Heart right ventricle (tissue), 16 donors: ENCODE data around the gene RPRML. TPM values are rescaled to one million over a fixed set of nuclear protein-coding genes. Genes with fewer than 3 reads are reported as not detected.
"Not testable (repeated sequence)": the region's sequence is repeated elsewhere in the genome, so short reads cannot be mapped to it uniquely, and the experiment has no call there.

Source experiments
- ATAC-seq, 8 donors: fragments of 200-7000 bp; cut with Tn5 transposase; one replicate each; pipeline ENCODE4 v1.9.1; 2020; ENCODE audit warnings: mild to moderate bottlenecking in 8 of 8, moderate library complexity in 8 of 8, moderate number of reproducible peaks in 1 of 8
- DNase-seq, 2 donors: peaks; one replicate each; pipeline ENCODE4 v3.0.0-alpha.2; 2020
- H3K27ac ChIP-seq, 10 donors: fragments of 200-600 bp; sonication (generic) in 2 of 10; one replicate each; pipeline versions ENCODE4 v1.5.0 to v1.8.0; 2020 to 2022; ENCODE audit warnings: mild to moderate bottlenecking in 3 of 10
- H3K27me3 ChIP-seq, 7 donors: fragments of 200-600 bp; one replicate each; pipeline ENCODE4 v1.8.0; 2021 to 2022; ENCODE audit warnings: mild to moderate bottlenecking in 2 of 7
- H3K36me3 ChIP-seq, 9 donors: fragments of 200-600 bp; sonication (generic) in 1 of 9; one replicate each; pipeline versions ENCODE4 v1.5.0 to v1.8.0; 2020 to 2022; ENCODE audit warnings: mild to moderate bottlenecking in 2 of 9
- H3K4me1 ChIP-seq, 9 donors: fragments of 200-600 bp; sonication (generic) in 1 of 9; one replicate each; pipeline versions ENCODE4 v1.5.0 to v1.8.0; 2020 to 2022; ENCODE audit warnings: mild to moderate bottlenecking in 4 of 9
- H3K4me3 ChIP-seq, 10 donors: fragments of 200-600 bp; sonication (generic) in 2 of 10; one replicate each; pipeline versions ENCODE4 v1.5.0 to v1.8.0; 2020 to 2022; ENCODE audit warnings: mild to moderate bottlenecking in 7 of 10, moderate library complexity in 2 of 10
- H3K9me3 ChIP-seq, 11 donors: fragments of 200-600 bp in 10 of 11; sonication (generic) in 2 of 11; one replicate each; pipeline versions ENCODE4 v1.5.0 to v1.8.0; 2013 to 2022; ENCODE audit warnings: mild to moderate bottlenecking in 2 of 11, control low read depth in 1 of 11, moderate library complexity in 1 of 11
- WGBS, 2 donors: extraction: QIAGEN DNeasy Blood & Tissue Kit; methylation state at CpG; one replicate each; pipeline ENCODE4 v1.1.7; 2013; ENCODE audit warnings: inconsistent platforms in 1 of 2; 5-methylcytosine and 5-hydroxymethylcytosine counted together
- intact Hi-C, 10 donors: fragments of 100-400 bp; cut with DNase I; formaldehyde crosslinking; loops; one replicate each; pipeline versions ENCODE4 v1.11.1 to v1.14.2; 2022
- polyA plus RNA-seq, 2 donors: library from polyadenylated mRNA; stranded (reverse); fragments of 200-250 nt; gene quantifications; one replicate each; pipeline ENCODE4 v1.2.3, GENCODE V29; 2013
- total RNA-seq, 10 donors: library from RNA; stranded (reverse); fragmentation: NEBNext Ultra II Directional in 3 of 10; extraction: Animal tissue kit (Norgen Biotek cat#: 25700) in 3 of 10; gene quantifications; one replicate each; pipeline versions ENCODE4 v1.2.1 to v1.2.4, GENCODE V29; 2021 to 2023
- TF ChIP-seq, protein P1 (sequence below), 9 donors: fragments of 200-600 bp; sonication (generic) in 2 of 9; IDR thresholded peaks; one replicate each; pipeline versions ENCODE4 v1.5.0 to v1.8.0; 2021 to 2022; ENCODE audit warnings: antibody characterized with exemption in 9 of 9, mild to moderate bottlenecking in 5 of 9, moderate library complexity in 1 of 9
- donor health status: Arrhythmogenic right ventricular cardiomyopathy.
- donor health status: ischemic (EF 13 %, LVEDD 7.1; RV severe dilation, severe dysfunction).
- donor health status: healthy with polysubstance abuse.
- donor health status: DM: no; HTN: yes; CAD: no.
- donor health status: DM: no; HTN: no; CAD: no.
- donor health status: ischemic (EF 25% LVEDD 6.9; RV normal size, moderate dysfunction).
- donor health status: ischemic (EF 25% LVEDD 5.7; RV mildly dilated, moderate dysfunction).
- donor health status: healthy.
- donor health status: DM: yes; HTN: yes; CAD: no.
- donor health status: Ischemic cardiomyopathy.
- donor health status: ischemic (EF 35%, LVEDD 5.7; RV mildly dilated, moderate dysfunction).
- donor health status: nonischemic (EF 11% LVEDD 7.7; RV severe dilation, severe dysfunction).
- donor health status: DM: yes; HTN: yes; CAD: no.
- donor health status: PGD.
- donor health status: ischemic (EF 29% LVEDD 5.4; RV normal size, mild dysfunction).
- donor health status: nonischemic (EF 23%, LVEDD 6.1; RV moderate dilation, normal function).

RPRML gene
- total and polyA plus RNA-seq, 12 donors: 0.37 to 0.38 TPM; not detected in 10

DNA sequence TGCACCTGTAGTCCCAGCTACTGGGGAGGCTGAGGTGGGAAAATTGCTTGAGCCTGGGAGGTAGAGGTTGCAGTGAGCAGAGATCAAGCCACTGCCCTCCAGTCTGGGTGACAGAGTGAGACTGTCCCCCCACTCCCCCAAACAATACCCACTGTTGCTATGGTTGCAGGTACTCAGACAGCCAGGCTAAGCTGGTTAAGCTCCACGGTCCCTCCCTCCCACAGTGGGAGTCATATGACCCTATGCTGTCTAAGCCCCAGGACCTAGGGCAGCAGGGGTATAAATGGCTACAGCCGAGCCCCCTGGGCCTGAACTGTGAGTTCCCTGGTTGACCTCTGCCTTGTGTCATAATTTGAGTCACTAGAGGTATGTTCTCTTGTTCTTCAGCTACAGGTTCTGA, 15.9 kb upstream of the RPRML start:
- no peak overlapping the region for H3K4me3 ChIP-seq
- intact Hi-C loops: loop anchor here in 3 of 10 donors (5.0 to 10.0 kb wide), 4 partner anchors 48 to 148 kb away; no protein-coding TSS in a partner anchor
- ATAC-seq: no peak
- 89 to 90% methylated on average over 2 of the region's 2 CpGs for WGBS, 2 donors
- TF ChIP-seq, protein P1, sequence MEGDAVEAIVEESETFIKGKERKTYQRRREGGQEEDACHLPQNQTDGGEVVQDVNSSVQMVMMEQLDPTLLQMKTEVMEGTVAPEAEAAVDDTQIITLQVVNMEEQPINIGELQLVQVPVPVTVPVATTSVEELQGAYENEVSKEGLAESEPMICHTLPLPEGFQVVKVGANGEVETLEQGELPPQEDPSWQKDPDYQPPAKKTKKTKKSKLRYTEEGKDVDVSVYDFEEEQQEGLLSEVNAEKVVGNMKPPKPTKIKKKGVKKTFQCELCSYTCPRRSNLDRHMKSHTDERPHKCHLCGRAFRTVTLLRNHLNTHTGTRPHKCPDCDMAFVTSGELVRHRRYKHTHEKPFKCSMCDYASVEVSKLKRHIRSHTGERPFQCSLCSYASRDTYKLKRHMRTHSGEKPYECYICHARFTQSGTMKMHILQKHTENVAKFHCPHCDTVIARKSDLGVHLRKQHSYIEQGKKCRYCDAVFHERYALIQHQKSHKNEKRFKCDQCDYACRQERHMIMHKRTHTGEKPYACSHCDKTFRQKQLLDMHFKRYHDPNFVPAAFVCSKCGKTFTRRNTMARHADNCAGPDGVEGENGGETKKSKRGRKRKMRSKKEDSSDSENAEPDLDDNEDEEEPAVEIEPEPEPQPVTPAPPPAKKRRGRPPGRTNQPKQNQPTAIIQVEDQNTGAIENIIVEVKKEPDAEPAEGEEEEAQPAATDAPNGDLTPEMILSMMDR (IDR thresholded peaks at IDR 0.05): no peak
- H3K27me3 ChIP-seq: no peaks in the 10 kb centered on the region
- no peak overlapping the region for H3K27ac ChIP-seq
- no peaks in the 10 kb centered on the region for H3K9me3 ChIP-seq
- no peaks in the 10 kb centered on the region for H3K4me1 ChIP-seq
- no peaks in the 10 kb centered on the region for H3K36me3 ChIP-seq
- DNase-seq: no peak

DNA sequence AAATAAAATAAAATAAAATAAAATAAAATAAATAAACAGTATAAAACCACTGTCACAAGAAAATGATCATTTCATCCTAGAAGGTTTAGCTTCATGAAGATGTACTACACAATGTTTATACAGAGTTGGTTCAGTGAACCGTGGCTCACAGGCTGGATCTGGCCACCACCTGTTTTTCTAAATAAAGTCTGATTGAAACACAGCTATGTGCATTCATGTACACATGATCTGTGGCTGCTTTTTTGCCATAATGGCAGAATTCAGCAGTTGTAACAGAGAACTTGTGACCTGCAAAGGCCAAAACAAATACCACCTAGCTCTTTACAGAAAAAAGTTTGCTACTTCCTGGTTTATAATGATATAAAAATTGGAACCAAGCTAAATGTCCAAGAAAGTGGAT, 12.6 kb upstream of the RPRML start:
- no peak for ATAC-seq
- DNase-seq: no peak
- Histone ChIP-seq H3K27me3 (no peaks in the 10 kb centered on the region), H3K9me3 (no peaks in the 10 kb centered on the region), H3K4me1 (peaks cover 0 to 6% (median 0%) of the 10 kb centered on the region in 9 donors), H3K4me3 (no peak overlapping the region), H3K36me3 (no peaks in the 10 kb centered on the region), H3K27ac (no peak overlapping the region)
- 82 to 85% methylated on average over 1 of the region's 1 CpG for WGBS, 2 donors
- TF ChIP-seq, protein P1 (IDR thresholded peaks at IDR 0.05): no peak
- intact Hi-C loops: loop anchor here in 1 of 10 donors (10.0 kb wide), 1 partner anchor 127 kb away; no protein-coding TSS in a partner anchor

DNA sequence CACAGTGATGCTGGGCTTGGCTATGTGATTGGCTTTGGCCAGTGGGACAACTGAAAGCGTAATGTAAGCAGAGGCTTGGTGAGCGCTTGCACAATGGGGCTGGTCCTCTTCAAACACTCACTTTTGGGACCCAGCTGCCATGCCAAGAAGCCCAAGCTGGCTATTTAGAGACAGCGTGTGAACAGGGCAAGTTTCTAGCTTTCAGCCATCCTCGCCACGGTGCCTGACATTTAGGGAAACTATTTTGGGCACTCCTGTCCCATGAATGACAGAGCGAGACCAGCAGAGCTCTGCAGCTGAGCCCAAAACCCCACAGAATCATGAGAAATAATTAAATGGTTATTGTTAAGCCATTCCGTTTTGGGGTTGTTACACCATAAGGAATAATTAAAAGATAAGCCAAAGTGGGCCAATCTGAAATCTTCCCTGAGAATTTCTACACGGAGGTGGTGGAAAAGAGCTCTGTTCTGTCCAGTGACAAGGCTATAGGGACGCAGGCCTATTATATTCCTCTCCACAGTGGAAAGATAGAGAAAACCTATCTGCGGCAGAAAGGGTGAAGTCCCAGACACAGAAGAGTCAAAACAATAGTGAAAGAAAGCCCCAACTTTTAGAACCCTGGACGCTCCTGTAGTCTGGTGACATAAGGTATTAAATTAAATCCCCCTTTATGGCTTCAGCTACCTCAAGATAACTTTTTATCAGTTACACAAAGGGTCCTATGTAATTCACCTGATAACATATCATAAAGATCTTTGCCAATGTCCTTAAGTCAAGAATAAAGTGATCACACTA, 10.8 kb upstream of the RPRML start:
- ATAC-seq: peak in 4 of 8 donors; percentile 30 to 66 (median 52)
- intact Hi-C loops: loop anchor here in 1 of 10 donors (10.0 kb wide), 1 partner anchor 125 kb away; no protein-coding TSS in a partner anchor
- Histone ChIP-seq H3K27ac (no peak overlapping the region), H3K36me3 (no peaks in the 10 kb centered on the region), H3K27me3 (no peaks in the 10 kb centered on the region), H3K4me3 (no peak overlapping the region), H3K9me3 (no peaks in the 10 kb centered on the region), H3K4me1 (peaks cover 0 to 7% (median 0%) of the 10 kb centered on the region in 9 donors)
- WGBS, 2 donors: 60 to 73% methylated on average over 11 of the region's 11 CpGs
- no peak for DNase-seq
- TF ChIP-seq, protein P1 (IDR thresholded peaks at IDR 0.05): no peak

DNA sequence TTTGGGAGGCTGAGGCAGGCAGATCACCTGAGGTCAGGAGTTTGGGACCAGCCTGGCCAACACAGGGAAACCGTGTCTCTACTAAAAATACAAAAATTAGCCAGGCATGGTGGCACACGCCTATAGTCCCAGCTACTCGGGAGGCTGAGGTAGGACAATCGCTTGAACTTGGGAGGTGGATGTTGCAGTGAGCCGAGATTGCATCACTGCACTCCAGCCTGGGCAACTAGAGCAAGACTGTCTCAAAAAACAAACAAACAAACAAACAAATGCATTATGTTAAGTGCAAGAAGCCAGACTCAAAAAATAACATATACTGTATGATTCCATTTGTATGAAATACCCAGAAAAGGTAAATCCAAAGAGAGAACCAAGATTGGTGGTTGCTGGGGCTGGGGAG, 8.9 kb upstream of the RPRML start:
- peaks cover 0 to 19% (median 0%) of the 10 kb centered on the region in 9 donors for H3K4me1 ChIP-seq
- H3K36me3 ChIP-seq, H3K27ac ChIP-seq, H3K27me3 ChIP-seq, DNase-seq, ATAC-seq, H3K9me3 ChIP-seq, H3K4me3 ChIP-seq, intact Hi-C loops: not testable (repeated sequence)
- 86 to 88% methylated on average over 5 of the region's 5 CpGs for WGBS, 2 donors

DNA sequence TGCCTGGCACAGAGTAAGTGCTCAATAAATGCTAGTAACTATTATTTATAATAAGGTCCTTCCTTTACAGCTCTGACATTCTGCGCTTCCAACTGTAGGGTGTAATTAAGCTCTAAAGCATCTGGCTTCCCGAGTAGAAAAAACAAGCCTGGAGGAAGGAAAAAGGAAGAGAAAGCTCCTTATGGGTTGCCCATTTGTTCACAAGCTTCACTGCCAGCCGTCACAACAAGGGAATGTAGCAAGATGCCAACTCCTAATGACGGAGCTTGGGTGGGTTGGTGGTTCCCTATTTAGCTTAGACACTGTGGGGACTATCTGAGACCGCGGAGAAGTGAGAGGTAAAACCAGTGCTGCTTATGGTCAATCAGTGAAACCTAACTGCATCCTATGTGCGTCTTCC, 7.3 kb upstream of the RPRML start:
- ATAC-seq (no peak), DNase-seq (no peak)
- Histone ChIP-seq H3K9me3 (no peaks in the 10 kb centered on the region), H3K27ac (no peak overlapping the region), H3K36me3 (no peaks in the 10 kb centered on the region), H3K4me1 (peaks cover 0 to 19% (median 0%) of the 10 kb centered on the region in 9 donors), H3K4me3 (no peak overlapping the region), H3K27me3 (no peaks in the 10 kb centered on the region)
- intact Hi-C loops: no loop called here
- WGBS, 2 donors: 80 to 82% methylated on average over 7 of the region's 7 CpGs
- TF ChIP-seq, protein P1 (IDR thresholded peaks at IDR 0.05): no peak
